RWPE2 (cell line): Measurements from ENCODE around the gene HEXB.

ENCODE experiments used
- ATAC-seq: fragments of 200-7000 bp; cut with Tn5 transposase; 3 replicates; pipeline ENCODE4 v1.9.1; 2021; ENCODE audit warnings: low read depth
- DNase-seq: peaks from one replicate; pipeline ENCODE4 v3.0.0-alpha.2; 2020; ENCODE audit warnings: low spot score
- H3K27ac ChIP-seq: fragments of 450-650 bp; 2 replicates; pipeline ENCODE4 v1.5.1; 2017; ENCODE audit warnings: mild to moderate bottlenecking; ENCODE audit not compliant: poor library complexity, severe bottlenecking
- H3K27me3 ChIP-seq: fragments of 250-450 bp; sonication (Bioruptor Pico); 2 replicates; pipeline ENCODE4 v1.5.1; 2021; ENCODE audit warnings: mild to moderate bottlenecking, moderate library complexity; ENCODE audit not compliant: insufficient read depth, poor library complexity, severe bottlenecking
- H3K36me3 ChIP-seq: fragments of 250-450 bp; sonication (Bioruptor Pico); 2 replicates; pipeline ENCODE4 v1.5.1; 2020; ENCODE audit warnings: low read depth, mild to moderate bottlenecking, moderate library complexity
- H3K4me1 ChIP-seq: fragments of 250-450 bp; sonication (Bioruptor Pico); 2 replicates; pipeline ENCODE4 v1.5.1; 2021; ENCODE audit warnings: mild to moderate bottlenecking, moderate library complexity; ENCODE audit not compliant: insufficient read depth, poor library complexity, severe bottlenecking
- H3K4me3 ChIP-seq: fragments of 250-450 bp; sonication (Bioruptor Pico); 2 replicates; pipeline ENCODE4 v1.5.1; 2021; ENCODE audit warnings: mild to moderate bottlenecking, moderate library complexity; ENCODE audit not compliant: severe bottlenecking
- H3K9me3 ChIP-seq: fragments of 250-450 bp; sonication (Bioruptor Pico); 2 replicates; pipeline ENCODE4 v1.5.1; 2021; ENCODE audit warnings: mild to moderate bottlenecking, moderate library complexity; ENCODE audit not compliant: severe bottlenecking
- CTCF ChIP-seq: fragments of 450-650 bp; IDR thresholded peaks from one replicate; pipeline ENCODE4 v1.5.1; 2017; ENCODE audit warnings: mild to moderate bottlenecking, moderate library complexity; ENCODE audit not compliant: poor library complexity, severe bottlenecking

The HEXB gene

GRCh38 chr5:74761241-74761640 is 76.2 kb downstream of the HEXB start:
- H3K27me3 ChIP-seq, result no peaks in the 10 kb centered on the region
- peaks cover 53% of the 10 kb centered on the region for H3K4me1 ChIP-seq
- H3K9me3 ChIP-seq, result peaks cover 5% of the 10 kb centered on the region
- DNase-seq, result no peak
- peak overlapping the region; percentile 97 for H3K27ac ChIP-seq
- peak; percentile 59 for ATAC-seq
- peak; percentile 30 for TF ChIP-seq CTCF
- H3K4me3 ChIP-seq, result no peak overlapping the region
- H3K36me3 ChIP-seq, result peaks cover 75% of the 10 kb centered on the region

GRCh38 chr5:74762599-74762998 is 77.6 kb downstream of the HEXB start:
- no peaks in the 10 kb centered on the region for H3K27me3 ChIP-seq
- H3K4me3 ChIP-seq, result no peak overlapping the region
- DNase-seq (peak; percentile 89), ATAC-seq (peak; percentile 85)
- H3K4me1 ChIP-seq, result peaks cover 53% of the 10 kb centered on the region
- H3K36me3 ChIP-seq, result peaks cover 61% of the 10 kb centered on the region
- no peak for TF ChIP-seq CTCF
- H3K9me3 ChIP-seq, result no peaks in the 10 kb centered on the region
- H3K27ac ChIP-seq, result peak overlapping the region; percentile 97

- H3K9me3 ChIP-seq, result no peaks in the 10 kb centered on the region
- no peaks in the 10 kb centered on the region for H3K27me3 ChIP-seq
- no peak for TF ChIP-seq CTCF
- no peak overlapping the region for H3K4me3 ChIP-seq
- DNase-seq (no peak), ATAC-seq (no peak)
- H3K36me3 ChIP-seq, result peaks cover 58% of the 10 kb centered on the region
- H3K4me1 ChIP-seq, result peaks cover 57% of the 10 kb centered on the region
- peak overlapping the region; percentile 97 for H3K27ac ChIP-seq
These were observed 78.5 kb downstream of the HEXB start for GRCh38 chr5:74763504-74763903.

- Histone ChIP-seq H3K27ac (peak overlapping the region; percentile 97), H3K4me3 (peak overlapping the region; percentile 75), H3K36me3 (peaks cover 58% of the 10 kb centered on the region), H3K9me3 (no peaks in the 10 kb centered on the region), H3K4me1 (peaks cover 52% of the 10 kb centered on the region), H3K27me3 (no peaks in the 10 kb centered on the region)
- DNase-seq (no peak), ATAC-seq (no peak)
- TF ChIP-seq CTCF, result no peak
These were observed 80.2 kb downstream of the HEXB start for GRCh38 chr5:74765201-74765600.

- H3K27me3 ChIP-seq, result no peaks in the 10 kb centered on the region
- no peaks in the 10 kb centered on the region for H3K9me3 ChIP-seq
- H3K27ac ChIP-seq, result peak overlapping the region; percentile 97
- ATAC-seq (no peak), DNase-seq (no peak)
- TF ChIP-seq CTCF, result no peak
- peak overlapping the region; percentile 75 for H3K4me3 ChIP-seq
- H3K4me1 ChIP-seq, result peaks cover 45% of the 10 kb centered on the region
- peaks cover 58% of the 10 kb centered on the region for H3K36me3 ChIP-seq
These were observed 80.9 kb downstream of the HEXB start for GRCh38 chr5:74765929-74766328.
